Astrocyte (in vitro differentiated cells and primary cell): ENCODE data around the gene MMAA. TPM values are rescaled to one million over a fixed set of nuclear protein-coding genes. Genes with fewer than 3 reads are reported as not detected.
"Not testable (repeated sequence)": the region's sequence is repeated elsewhere in the genome, so short reads cannot be mapped to it uniquely, and the experiment has no call there.

ENCODE experiments used
- DNase-seq: peaks from one replicate; pipeline ENCODE4 v3.0.0-alpha.2; 2010; ENCODE audit warnings: low read depth
- FAIRE-seq: peaks from 2 replicates; lab custom pipeline; 2011; peaks lifted over from hg19 to GRCh38; lab: Jason Lieb, UNC
- H2AFZ ChIP-seq: 2 replicates; pipeline ENCODE4 v1.6.0; 2012; ENCODE audit warnings: low read depth, low read length, inconsistent platforms
- H3K27ac ChIP-seq: 2 replicates; pipeline ENCODE4 v1.5.1; 2011; ENCODE audit warnings: low read depth, low read length, inconsistent platforms
- H3K27me3 ChIP-seq: 2 replicates; pipeline ENCODE4 v1.6.0; 2011; ENCODE audit warnings: low read length, inconsistent platforms; ENCODE audit not compliant: insufficient read depth
- H3K36me3 ChIP-seq: 2 replicates; pipeline ENCODE4 v1.5.1; 2011; ENCODE audit warnings: low read length, inconsistent platforms; ENCODE audit not compliant: insufficient read depth
- H3K4me1 ChIP-seq: 2 replicates; pipeline ENCODE4 v1.5.1; 2011; ENCODE audit warnings: low read length, inconsistent platforms; ENCODE audit not compliant: insufficient read depth
- H3K4me2 ChIP-seq: 2 replicates; pipeline ENCODE4 v1.6.0; 2012; ENCODE audit warnings: low read length, inconsistent platforms
- H3K4me3 ChIP-seq: 2 replicates; pipeline ENCODE4 v1.5.1; 2011; ENCODE audit warnings: low read depth, mild to moderate bottlenecking, low read length, inconsistent platforms; ENCODE audit not compliant: insufficient read depth
- H3K79me2 ChIP-seq: 2 replicates; pipeline ENCODE4 v1.6.0; 2012; ENCODE audit warnings: mild to moderate bottlenecking, low read length, inconsistent platforms; ENCODE audit not compliant: insufficient read depth
- H3K9ac ChIP-seq: 2 replicates; pipeline ENCODE4 v1.6.0; 2012; ENCODE audit warnings: mild to moderate bottlenecking, low read length, inconsistent platforms
- H3K9me3 ChIP-seq: 2 replicates; pipeline ENCODE4 v1.5.1; 2012; ENCODE audit warnings: low read depth, mild to moderate bottlenecking, low read length, inconsistent platforms; ENCODE audit not compliant: insufficient read depth
- H4K20me1 ChIP-seq: 2 replicates; pipeline ENCODE4 v1.6.0; 2012; ENCODE audit warnings: low read length, inconsistent platforms; ENCODE audit not compliant: insufficient read depth
- H3K27ac Mint-ChIP-seq: one replicate; pipeline ENCODE4 v1.8.0; 2021; ENCODE audit warnings: mild to moderate bottlenecking, mixed read lengths; ENCODE audit not compliant: unreplicated experiment
- H3K27me3 Mint-ChIP-seq: one replicate; pipeline ENCODE4 v1.8.0; 2021; ENCODE audit warnings: low read depth, mixed read lengths; ENCODE audit not compliant: unreplicated experiment
- H3K36me3 Mint-ChIP-seq: one replicate; pipeline ENCODE4 v1.8.0; 2021; ENCODE audit warnings: low read depth, mixed read lengths; ENCODE audit not compliant: unreplicated experiment
- H3K4me1 Mint-ChIP-seq: one replicate; pipeline ENCODE4 v1.8.0; 2021; ENCODE audit warnings: low read depth, mixed read lengths; ENCODE audit not compliant: unreplicated experiment
- H3K4me3 Mint-ChIP-seq: one replicate; pipeline ENCODE4 v1.8.0; 2021; ENCODE audit warnings: mild to moderate bottlenecking, moderate library complexity, mixed read lengths; ENCODE audit not compliant: unreplicated experiment
- H3K9me3 Mint-ChIP-seq: one replicate; pipeline ENCODE4 v1.8.0; 2021; ENCODE audit warnings: mild to moderate bottlenecking, mixed read lengths; ENCODE audit not compliant: unreplicated experiment
- EZH2 ChIP-seq: IDR thresholded peaks from 2 replicates; pipeline ENCODE4 v1.6.1; 2012; ENCODE audit warnings: mild to moderate bottlenecking, low read length, inconsistent platforms; ENCODE audit not compliant: insufficient read depth
- total RNA-seq: library from RNA; stranded (reverse); gene quantifications from 2 replicates; pipeline ENCODE4 v1.2.1, GENCODE V29; 2021
- TF ChIP-seq, protein P1 (sequence below): IDR thresholded peaks from 2 replicates; pipeline ENCODE4 v1.5.1; 2011; ENCODE audit warnings: low read depth, mild to moderate bottlenecking, inconsistent platforms, low read length, moderate library complexity; ENCODE audit not compliant: insufficient read depth

Gene MMAA
- total RNA-seq, 1 donor from 2014 or later = 8.5 TPM

DNA sequence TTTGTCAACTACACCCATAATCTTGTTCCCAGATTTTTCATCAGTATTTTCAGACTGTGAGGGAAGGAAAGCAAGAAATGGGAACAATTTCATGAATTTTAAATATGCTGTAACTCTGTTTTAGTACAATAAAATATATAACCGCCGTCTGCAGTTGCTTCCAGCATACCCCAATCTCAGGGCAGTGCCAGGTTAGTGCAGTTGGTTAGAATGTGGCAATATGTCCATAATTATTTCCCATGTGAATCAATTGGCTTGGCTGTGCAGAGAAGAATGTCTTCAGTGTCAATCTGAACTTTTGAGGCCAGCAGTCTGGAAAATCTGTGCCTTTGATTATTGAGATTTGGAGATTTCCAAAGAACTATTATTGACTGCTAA, 5.0 kb upstream of the MMAA start:
- Mint-ChIP-seq H3K36me3 (no peaks in the 10 kb centered on the region), H3K27me3 (no peaks in the 10 kb centered on the region), H3K4me1 (peaks cover 10% of the 10 kb centered on the region), H3K4me3 (no peak overlapping the region), H3K27ac (no peak overlapping the region), H3K9me3 (no peaks in the 10 kb centered on the region)
- peaks cover 11% of the 10 kb centered on the region for H3K79me2 ChIP-seq
- no peak for TF ChIP-seq EZH2
- TF ChIP-seq, protein P1, sequence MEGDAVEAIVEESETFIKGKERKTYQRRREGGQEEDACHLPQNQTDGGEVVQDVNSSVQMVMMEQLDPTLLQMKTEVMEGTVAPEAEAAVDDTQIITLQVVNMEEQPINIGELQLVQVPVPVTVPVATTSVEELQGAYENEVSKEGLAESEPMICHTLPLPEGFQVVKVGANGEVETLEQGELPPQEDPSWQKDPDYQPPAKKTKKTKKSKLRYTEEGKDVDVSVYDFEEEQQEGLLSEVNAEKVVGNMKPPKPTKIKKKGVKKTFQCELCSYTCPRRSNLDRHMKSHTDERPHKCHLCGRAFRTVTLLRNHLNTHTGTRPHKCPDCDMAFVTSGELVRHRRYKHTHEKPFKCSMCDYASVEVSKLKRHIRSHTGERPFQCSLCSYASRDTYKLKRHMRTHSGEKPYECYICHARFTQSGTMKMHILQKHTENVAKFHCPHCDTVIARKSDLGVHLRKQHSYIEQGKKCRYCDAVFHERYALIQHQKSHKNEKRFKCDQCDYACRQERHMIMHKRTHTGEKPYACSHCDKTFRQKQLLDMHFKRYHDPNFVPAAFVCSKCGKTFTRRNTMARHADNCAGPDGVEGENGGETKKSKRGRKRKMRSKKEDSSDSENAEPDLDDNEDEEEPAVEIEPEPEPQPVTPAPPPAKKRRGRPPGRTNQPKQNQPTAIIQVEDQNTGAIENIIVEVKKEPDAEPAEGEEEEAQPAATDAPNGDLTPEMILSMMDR = no peak
- no peak overlapping the region for H2AFZ ChIP-seq
- no peak overlapping the region for H3K4me3 ChIP-seq
- H3K4me2 ChIP-seq = no peak overlapping the region
- no peaks in the 10 kb centered on the region for H3K36me3 ChIP-seq
- FAIRE-seq = no peak
- H3K4me1 ChIP-seq = peaks cover 6% of the 10 kb centered on the region
- DNase-seq = no peak
- H3K9me3 ChIP-seq = no peaks in the 10 kb centered on the region
- H3K9ac ChIP-seq = no peak overlapping the region
- H4K20me1 ChIP-seq = no peaks in the 10 kb centered on the region
- no peaks in the 10 kb centered on the region for H3K27me3 ChIP-seq
- H3K27ac ChIP-seq = no peak overlapping the region

DNA sequence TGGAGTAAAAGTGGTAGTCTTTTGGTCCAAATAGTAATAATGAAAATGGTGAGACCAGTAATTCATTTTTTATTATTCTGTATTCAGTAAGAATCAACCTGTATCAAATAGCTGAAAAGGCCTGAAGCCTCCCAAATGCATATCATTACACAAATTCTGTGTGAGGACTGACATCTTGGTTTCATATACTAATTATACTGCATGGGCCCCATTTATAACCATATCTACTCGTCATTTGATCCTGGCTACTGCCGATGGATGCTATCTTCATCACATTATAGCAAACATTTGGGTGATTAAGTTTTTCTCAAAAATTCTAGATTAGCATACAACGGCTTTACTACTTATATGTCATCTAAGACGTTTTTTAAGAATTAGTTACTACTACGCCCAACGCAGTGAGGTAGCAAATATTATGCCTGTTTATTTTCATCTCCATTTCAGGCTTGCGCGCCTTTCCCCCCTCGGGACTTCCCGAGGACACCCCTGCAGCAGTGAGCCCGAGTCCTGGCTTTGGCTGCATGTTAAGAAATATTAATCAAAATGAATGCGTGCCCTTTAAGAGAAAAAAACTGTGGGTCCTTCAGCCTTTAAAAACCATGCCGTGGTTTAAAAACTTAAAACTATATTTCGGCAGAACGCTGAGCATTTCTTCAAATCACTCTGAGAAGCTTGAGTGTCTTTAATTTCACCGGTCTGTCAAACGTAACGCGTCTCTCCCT, 814 bp upstream of the MMAA start:
- Histone ChIP-seq H4K20me1 (no peaks in the 10 kb centered on the region), H3K9ac (peak overlapping the region; percentile 94), H3K36me3 (no peaks in the 10 kb centered on the region), H3K4me1 (peaks cover 6% of the 10 kb centered on the region), H3K79me2 (peaks cover 11% of the 10 kb centered on the region), H3K27ac (peak overlapping the region; percentile 90), H3K4me2 (peak overlapping the region; percentile 88), H3K27me3 (no peaks in the 10 kb centered on the region), H3K9me3 (no peaks in the 10 kb centered on the region), H3K4me3 (peak overlapping the region; percentile 96), H2AFZ (peak overlapping the region; percentile 82)
- H3K4me1 Mint-ChIP-seq = peaks cover 19% of the 10 kb centered on the region
- DNase-seq (no peak), FAIRE-seq (no peak)
- no peak for TF ChIP-seq EZH2
- TF ChIP-seq, protein P1 = no peak
- H3K4me3 Mint-ChIP-seq = peak overlapping the region; percentile 94
- H3K36me3 Mint-ChIP-seq = peaks cover 4% of the 10 kb centered on the region
- H3K9me3 Mint-ChIP-seq = peaks cover 3% of the 10 kb centered on the region
- H3K27ac Mint-ChIP-seq = peak overlapping the region; percentile 94
- no peaks in the 10 kb centered on the region for H3K27me3 Mint-ChIP-seq

DNA sequence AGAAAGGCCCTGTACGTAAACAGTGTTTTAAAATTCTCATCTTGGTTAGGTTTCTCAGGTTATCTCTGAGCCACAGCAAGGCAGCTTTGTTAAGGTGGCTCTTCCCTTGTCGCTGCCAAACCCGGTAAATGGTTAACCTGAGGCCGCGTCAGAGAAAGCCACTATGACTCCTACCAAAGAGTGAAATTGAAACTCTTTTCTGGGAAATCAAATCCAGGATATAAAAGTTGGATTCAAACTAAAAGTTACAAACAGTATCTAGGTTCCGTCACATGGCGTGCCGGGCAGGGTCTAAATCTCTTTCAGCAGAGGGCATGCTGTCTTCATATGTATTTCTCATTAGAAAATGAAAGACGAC, 433 bp downstream of the MMAA start:
- Mint-ChIP-seq H3K27me3 (no peaks in the 10 kb centered on the region), H3K4me1 (peaks cover 18% of the 10 kb centered on the region), H3K27ac (peak overlapping the region; percentile 97), H3K9me3 (peaks cover 3% of the 10 kb centered on the region), H3K36me3 (peaks cover 4% of the 10 kb centered on the region), H3K4me3 (peak overlapping the region; percentile 94)
- DNase-seq = peak; percentile 47
- Histone ChIP-seq H3K4me2 (peak overlapping the region; percentile 88), H3K9ac (peak overlapping the region; percentile 94), H3K4me1 (peaks cover 13% of the 10 kb centered on the region), H3K9me3 (no peaks in the 10 kb centered on the region), H3K79me2 (peaks cover 11% of the 10 kb centered on the region), H2AFZ (peak overlapping the region; percentile 82), H3K36me3 (no peaks in the 10 kb centered on the region), H3K27me3 (no peaks in the 10 kb centered on the region), H4K20me1 (no peaks in the 10 kb centered on the region), H3K27ac (peak overlapping the region; percentile 90), H3K4me3 (peak overlapping the region; percentile 96)
- FAIRE-seq = no peak
- TF ChIP-seq EZH2 = no peak
- TF ChIP-seq, protein P1 = no peak

DNA sequence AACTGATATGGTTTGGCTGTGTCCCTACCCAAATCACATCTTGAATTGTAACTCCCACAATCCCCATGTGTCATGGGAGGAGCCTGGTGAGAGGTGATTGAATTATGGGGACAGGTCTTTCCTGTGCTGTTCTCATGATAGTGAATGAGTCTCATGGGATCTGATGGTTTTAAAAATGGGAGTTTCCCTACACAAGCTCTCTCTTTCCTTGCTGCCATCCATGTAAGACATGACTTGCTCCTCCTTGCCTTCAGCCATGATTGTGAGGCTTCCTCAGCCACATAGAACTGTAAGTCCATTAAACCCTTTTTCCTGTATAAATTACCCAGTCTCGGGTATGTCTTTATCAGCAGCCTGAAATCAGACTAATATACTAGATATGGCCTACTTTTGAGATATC, 2.9 kb downstream of the MMAA start:
- peaks cover 13% of the 10 kb centered on the region for H3K4me1 ChIP-seq
- not testable (repeated sequence) for H3K36me3 Mint-ChIP-seq, H3K9me3 Mint-ChIP-seq, H3K27me3 ChIP-seq, DNase-seq, H3K4me2 ChIP-seq, H3K4me3 Mint-ChIP-seq, H3K9ac ChIP-seq, H2AFZ ChIP-seq, H4K20me1 ChIP-seq, H3K36me3 ChIP-seq, H3K4me3 ChIP-seq, H3K27ac ChIP-seq, H3K27me3 Mint-ChIP-seq, H3K27ac Mint-ChIP-seq, H3K9me3 ChIP-seq, FAIRE-seq
- peaks cover 18% of the 10 kb centered on the region for H3K4me1 Mint-ChIP-seq
- peaks cover 11% of the 10 kb centered on the region for H3K79me2 ChIP-seq
